Erythroblast (primary cell): Measurements from ENCODE around the gene C1orf94.

Experiments used
- GATA1 ChIP-seq: IDR thresholded peaks from 2 replicates; pipeline ENCODE4 v1.6.1; 2011; ENCODE audit warnings: low read depth, mild to moderate bottlenecking, control low read depth, low read length, moderate library complexity
- POLR2A ChIP-seq: IDR thresholded peaks from 2 replicates; pipeline ENCODE4 v1.6.1; 2011; ENCODE audit warnings: mild to moderate bottlenecking, low read length

- no peak for TF ChIP-seq POLR2A
- no peak for TF ChIP-seq GATA1
These were observed 88.7 kb downstream of the C1orf94 start for GRCh38 chr1:34265396-34265795.
